HG03378 (cell line): ENCODE data around the gene PTGR2.
"Not testable (repeated sequence)": the region's sequence is repeated elsewhere in the genome, so short reads cannot be mapped to it uniquely, and the experiment has no call there.

Source experiments
- ATAC-seq: cut with Tn5 transposase; IDR thresholded peaks from one replicate; pipeline ENCODE4 v1.9.1; 2021; ENCODE audit warnings: mild to moderate bottlenecking, moderate library complexity; ENCODE audit not compliant: unreplicated experiment

Gene PTGR2

GRCh38 chr14:73833034-73833433, 18.6 kb upstream of the PTGR2 start:
- ATAC-seq, result no peak

- no peak for ATAC-seq
Measured at GRCh38 chr14:73833530-73834260, 17.9 kb upstream of the PTGR2 start.

- ATAC-seq, result no peak
Measured at GRCh38 chr14:73834261-73834625, 17.4 kb upstream of the PTGR2 start.

DNA sequence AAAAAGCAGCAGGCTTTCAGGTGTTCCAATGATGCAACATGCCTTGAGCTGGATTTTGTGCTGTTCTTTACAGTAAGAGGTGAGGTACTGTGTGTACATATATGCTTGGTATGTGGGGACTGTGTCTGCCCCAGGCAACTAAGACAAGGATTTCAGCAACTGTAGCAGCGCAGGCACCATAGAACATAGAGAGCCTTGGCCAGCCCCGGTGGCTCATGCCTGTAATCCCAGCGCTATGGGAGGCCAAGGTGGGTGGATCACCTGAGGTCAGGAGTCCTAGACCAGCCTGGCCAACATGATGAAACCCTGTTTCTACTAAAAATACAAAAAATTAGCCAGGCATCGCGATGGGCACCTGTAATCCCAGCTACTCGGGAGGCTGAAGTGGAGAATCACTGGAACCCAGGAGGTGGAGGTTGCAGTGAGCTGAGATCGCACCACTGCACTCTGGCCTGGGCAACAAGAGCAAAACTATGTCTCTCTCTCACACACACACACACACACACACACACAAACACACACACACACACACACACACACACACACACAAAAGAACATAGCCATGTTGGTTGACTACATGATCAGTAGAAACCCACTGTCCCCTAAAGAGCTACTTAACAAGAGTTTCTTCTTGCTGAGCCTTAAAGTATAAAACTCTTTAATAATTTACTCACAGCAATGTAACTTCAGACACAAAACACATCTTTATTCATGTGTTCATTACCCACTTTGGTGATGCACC, 13.2 kb upstream of the PTGR2 start:
- not testable (repeated sequence) for ATAC-seq

GRCh38 chr14:73842201-73842600, 9.4 kb upstream of the PTGR2 start:
- no peak for ATAC-seq

GRCh38 chr14:73842851-73843250, 8.8 kb upstream of the PTGR2 start:
- ATAC-seq, result no peak

DNA sequence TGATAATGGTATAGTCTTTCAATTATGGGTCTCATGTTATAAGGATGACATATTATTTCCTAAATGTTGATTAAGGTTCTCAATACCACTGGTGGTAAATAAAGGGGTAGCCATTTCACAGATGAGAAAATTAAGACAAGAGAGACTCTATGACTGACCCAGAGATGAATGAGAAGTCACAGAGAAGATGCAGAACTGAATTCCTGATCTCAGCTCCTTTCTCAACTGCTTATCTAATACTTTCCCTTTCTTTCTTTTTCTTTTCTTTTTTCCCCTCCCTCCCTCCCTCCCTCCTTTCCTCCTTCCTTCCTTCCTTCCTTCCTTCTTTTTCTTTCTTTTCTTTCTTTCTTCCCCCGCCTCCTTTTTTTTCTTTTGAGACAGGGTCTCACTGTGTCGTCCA, 8.3 kb upstream of the PTGR2 start:
- ATAC-seq, result no peak

DNA sequence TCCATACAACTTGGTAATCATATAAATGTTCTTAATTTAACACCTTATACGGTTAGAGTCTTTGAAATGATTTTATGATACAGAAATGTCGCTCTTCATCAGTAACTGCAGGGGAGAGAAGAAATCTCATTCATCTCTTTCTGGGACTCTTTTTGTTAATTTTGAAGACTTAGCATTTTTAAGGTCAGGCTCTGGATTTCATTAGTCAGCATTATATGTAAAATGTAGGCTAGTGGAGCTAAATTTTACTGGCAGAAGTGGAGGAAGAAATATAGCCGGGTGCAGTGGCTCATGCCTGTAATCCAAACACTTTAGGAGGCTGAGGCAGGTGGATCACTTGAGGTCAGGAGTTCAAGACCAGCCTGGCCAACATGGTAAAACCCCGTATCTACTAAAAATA, 4.7 kb upstream of the PTGR2 start:
- no peak for ATAC-seq

- no peak for ATAC-seq
Measured at GRCh38 chr14:73851000-73851399, 631 bp upstream of the PTGR2 start.

GRCh38 chr14:73859145-73859544, 7.5 kb downstream of the PTGR2 start:
- no peak for ATAC-seq

GRCh38 chr14:73861073-73861472, 9.4 kb downstream of the PTGR2 start:
- ATAC-seq, result no peak

GRCh38 chr14:73862480-73862879, 10.8 kb downstream of the PTGR2 start:
- no peak for ATAC-seq

- no peak for ATAC-seq
Measured at GRCh38 chr14:73863209-73863608, 11.6 kb downstream of the PTGR2 start.

GRCh38 chr14:73865534-73866113, 14.0 kb downstream of the PTGR2 start:
- ATAC-seq, result no peak

- not testable (repeated sequence) for ATAC-seq
Measured at GRCh38 chr14:73869754-73870153, 18.1 kb downstream of the PTGR2 start.

- ATAC-seq, result no peak
Measured at GRCh38 chr14:73870525-73871235, 19.0 kb downstream of the PTGR2 start.

DNA sequence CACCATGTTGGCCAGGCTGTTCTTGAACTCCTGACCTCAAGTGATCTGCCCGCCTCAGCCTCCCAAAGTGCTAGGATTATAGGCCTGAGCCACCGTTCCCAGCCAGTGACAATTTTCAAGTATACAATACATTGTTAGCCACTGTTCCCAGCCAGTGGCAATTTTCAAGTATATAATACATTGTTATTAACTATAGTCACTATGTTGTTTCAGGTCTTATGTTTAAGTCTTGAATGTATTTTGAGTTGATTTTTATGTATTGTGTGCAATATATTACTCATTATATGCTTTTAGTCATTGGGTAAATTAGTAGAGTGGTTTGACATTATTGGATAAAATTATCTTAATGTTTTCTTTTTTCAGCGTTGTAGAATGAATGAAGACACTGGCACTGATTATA, 22.0 kb downstream of the PTGR2 start:
- ATAC-seq, result no peak

- no peak for ATAC-seq
Measured at GRCh38 chr14:73877790-73878189, 26.2 kb downstream of the PTGR2 start.

DNA sequence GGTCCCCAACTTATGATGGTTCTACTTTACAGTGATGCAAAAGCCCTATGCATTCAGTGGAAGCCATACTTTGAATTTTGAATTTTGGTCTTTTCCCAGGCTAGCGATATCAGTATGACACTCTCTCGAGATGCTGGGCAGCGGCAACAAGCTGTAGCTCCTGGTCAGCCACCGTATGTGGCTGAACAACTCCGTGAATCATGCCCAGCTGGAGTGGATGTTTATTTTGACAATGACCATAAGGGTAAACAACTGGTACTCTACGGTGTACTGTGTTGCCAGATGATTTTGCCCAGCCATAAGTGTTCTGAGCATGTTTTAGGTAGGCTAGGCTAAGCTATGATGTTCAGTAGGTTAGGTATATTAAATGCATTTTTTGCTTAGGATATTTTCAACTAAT, 26.8 kb downstream of the PTGR2 start:
- ATAC-seq, result no peak

- ATAC-seq, result no peak
Measured at GRCh38 chr14:73879027-73879426, 27.4 kb downstream of the PTGR2 start.

DNA sequence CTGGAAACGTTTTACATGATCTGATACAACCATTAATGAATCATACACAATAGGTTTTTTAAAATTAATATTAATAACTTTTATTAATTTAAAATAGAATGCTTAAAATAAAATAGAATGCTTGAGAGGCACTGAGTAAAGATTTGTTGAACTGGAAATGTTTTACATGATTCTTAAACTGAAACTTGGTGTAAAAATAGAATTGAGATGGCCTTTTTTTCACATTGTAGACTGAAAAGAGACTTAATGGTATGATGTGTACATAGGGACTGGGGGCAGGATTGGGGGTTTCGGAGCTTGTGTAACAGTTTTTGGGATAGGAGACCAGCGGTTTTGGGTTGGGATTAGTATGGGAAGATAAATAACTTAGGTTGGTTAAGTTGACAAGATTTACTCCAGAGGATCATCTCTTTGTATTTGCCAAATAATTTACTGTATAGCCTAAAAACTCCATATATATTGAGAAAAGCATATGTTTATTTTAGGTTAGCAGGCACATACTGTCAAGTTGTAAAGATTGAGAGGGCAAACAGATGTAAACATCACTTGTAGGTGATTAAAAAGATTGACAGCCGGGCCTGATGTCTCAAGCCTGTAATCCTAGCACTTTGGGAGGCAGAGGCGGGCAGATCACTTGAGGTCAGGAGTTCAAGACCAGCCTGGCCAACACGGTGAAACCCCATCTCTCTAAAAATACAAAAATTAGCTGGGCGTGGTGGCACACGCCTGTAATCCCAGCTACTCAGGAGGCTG, 33.0 kb downstream of the PTGR2 start:
- no peak for ATAC-seq
